ENCODE results near the gene CXCL14.

CXCL14 gene

DNA sequence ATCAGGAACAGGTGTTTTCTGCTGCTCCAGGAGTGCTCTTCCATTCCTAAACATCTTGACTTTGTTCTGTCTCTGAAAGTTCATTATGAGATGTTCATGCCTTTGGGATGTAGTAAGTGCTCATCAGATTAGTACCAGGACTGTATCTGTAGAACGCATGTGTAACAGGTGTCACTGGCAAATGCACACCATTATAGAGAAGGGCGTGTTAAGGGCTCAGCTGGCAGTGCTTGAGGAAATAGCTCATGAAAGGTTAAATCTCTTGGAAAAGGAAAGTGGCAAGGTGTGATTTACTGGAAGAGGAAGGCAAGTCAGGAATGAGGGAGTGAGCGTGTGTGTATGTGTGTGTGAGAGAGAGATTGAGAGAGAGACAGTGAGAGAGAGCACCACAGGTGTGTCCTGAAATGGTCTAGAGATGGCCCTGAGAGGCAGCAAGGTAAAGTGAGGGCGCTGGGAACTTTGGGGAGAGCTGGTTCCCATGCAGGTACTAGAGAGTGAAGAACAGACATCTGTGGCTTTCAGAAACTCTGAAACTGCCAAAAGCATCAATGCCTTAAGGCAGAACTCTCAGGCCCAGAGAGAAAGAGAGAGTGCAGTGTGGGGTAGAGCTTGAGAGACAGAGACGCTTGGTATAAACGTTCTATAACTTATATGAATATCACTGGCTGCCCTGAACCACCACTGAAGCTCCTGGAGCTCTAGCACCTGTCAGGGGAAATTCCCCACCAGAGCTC lies 13.7 kb upstream of the CXCL14 start:
- TF ChIP-seq, protein P1, sequence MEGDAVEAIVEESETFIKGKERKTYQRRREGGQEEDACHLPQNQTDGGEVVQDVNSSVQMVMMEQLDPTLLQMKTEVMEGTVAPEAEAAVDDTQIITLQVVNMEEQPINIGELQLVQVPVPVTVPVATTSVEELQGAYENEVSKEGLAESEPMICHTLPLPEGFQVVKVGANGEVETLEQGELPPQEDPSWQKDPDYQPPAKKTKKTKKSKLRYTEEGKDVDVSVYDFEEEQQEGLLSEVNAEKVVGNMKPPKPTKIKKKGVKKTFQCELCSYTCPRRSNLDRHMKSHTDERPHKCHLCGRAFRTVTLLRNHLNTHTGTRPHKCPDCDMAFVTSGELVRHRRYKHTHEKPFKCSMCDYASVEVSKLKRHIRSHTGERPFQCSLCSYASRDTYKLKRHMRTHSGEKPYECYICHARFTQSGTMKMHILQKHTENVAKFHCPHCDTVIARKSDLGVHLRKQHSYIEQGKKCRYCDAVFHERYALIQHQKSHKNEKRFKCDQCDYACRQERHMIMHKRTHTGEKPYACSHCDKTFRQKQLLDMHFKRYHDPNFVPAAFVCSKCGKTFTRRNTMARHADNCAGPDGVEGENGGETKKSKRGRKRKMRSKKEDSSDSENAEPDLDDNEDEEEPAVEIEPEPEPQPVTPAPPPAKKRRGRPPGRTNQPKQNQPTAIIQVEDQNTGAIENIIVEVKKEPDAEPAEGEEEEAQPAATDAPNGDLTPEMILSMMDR (conservative IDR thresholded peaks at IDR 0.05; ENCODE audit: low read depth, low read length), result no peak
- H3K4me3 ChIP-seq (ENCODE audit: low read depth, low read length), result no peak overlapping the region
- no peak for DNase-seq (ENCODE audit: low read depth)

DNA sequence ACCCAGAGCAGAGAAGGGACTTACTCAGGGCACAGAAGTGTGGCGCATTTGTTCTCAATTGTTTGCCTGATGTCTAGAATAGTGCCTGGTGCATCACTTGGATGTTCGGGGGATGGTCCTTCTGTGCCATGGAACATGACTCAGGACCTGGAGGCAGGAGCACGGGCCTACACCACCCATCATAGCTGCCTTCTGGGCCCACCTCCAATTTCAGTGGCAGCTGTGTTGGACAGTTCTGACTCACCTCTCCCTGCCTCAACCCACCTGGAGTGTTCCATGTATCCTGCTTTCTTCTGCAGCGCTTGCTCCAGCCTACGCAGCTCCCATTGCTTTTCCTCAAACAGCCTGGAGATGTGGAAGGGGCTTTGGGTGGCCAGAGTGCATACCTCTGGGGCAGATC lies 12.5 kb upstream of the CXCL14 start:
- no peak for DNase-seq (ENCODE audit: low read depth)
- TF ChIP-seq, protein P1 (conservative IDR thresholded peaks at IDR 0.05; ENCODE audit: low read depth, low read length), result no peak
- H3K4me3 ChIP-seq (ENCODE audit: low read depth, low read length), result no peak overlapping the region

DNA sequence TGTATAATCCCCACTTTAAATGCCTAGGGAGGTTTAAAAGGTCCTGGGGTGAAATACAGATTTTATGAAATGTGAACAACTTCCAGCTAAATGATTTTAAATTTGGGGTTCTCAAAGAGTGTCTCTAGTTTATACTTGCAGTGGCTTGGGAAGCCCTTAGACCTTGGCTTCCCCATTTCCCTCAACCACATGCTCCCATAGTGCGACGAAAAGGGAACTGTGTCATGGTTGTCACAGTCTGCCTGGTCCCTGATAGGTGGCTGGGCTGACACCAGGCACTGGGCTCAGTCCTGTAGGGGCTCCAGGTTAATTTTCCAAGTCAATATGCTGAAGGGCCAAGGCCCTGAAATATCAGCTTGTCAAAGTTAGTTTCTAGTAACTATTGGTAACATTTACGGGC lies 10.4 kb upstream of the CXCL14 start:
- TF ChIP-seq, protein P1 (conservative IDR thresholded peaks at IDR 0.05; ENCODE audit: low read depth, low read length), result no peak
- no peak for DNase-seq (ENCODE audit: low read depth)
- H3K4me3 ChIP-seq (ENCODE audit: low read depth, low read length), result no peak overlapping the region

DNA sequence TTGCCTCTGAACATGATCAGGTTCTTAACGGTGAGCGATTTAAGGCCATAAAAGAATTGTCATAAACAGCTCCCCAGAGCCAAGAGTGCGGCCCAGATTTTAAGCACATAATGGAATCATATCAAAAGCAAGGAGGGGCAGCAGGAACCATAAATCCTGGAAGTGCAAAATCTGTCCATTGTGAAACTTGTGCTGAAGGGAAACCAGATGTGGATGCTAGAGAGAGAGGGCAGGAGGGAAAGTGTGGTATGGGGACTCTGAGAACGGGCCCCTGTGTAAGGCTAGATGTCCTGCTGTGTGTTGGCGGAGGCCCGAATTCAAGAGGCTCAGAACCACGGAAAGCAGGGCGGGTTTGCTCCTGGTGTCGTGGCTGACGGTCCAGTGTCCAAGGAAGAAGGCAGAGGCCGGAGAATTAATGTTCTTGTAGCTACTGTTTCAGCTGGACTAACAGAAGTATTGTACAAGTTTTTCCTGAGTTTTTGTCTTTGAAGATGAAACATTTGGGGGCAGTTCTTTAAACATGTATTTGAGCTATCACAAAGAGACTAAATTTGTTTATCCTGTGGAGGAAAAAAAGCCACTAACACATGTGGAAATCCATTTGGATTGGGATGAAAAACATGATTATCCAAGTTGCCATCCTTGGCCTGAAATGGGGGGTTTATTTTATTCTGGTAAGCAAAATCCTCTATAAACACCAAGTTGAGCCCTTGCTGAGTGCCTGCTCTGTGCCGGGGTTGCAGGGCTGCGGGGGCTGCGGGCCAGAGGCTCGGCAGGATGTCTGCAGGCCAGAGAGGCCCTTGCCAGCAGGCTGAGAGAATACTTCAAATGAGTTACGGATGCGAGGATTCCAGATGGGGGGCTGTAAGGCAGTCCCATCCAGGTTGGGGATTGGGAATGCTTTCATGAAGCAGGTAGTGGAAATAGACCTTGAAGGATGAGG lies 9.2 kb upstream of the CXCL14 start:
- DNase-seq (ENCODE audit: low read depth), result peak; percentile 3
- no peak overlapping the region for H3K4me3 ChIP-seq (ENCODE audit: low read depth, low read length)
- TF ChIP-seq, protein P1 (conservative IDR thresholded peaks at IDR 0.05; ENCODE audit: low read depth, low read length), result no peak

DNA sequence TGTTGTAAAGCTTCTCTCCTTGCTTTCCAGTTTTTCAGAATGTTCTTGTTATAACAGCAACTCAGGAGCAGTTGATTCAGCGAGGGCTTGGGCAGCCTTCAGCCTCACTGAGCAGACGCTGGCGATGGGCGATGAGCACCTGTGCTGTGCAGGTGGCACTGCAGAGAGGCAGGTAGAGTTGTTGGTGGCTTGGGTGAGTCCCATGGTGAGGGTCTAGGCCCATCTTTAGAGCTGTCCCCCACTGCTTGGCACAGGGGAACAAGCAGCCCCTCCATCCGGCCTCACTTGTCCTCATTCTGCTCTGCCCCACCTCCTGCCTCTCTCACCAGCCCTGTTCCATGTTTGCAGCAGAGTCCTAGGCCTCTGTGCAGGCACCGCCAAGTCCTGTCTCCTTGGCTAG lies 6.1 kb upstream of the CXCL14 start:
- TF ChIP-seq, protein P1 (conservative IDR thresholded peaks at IDR 0.05; ENCODE audit: low read depth, low read length), result no peak
- DNase-seq (ENCODE audit: low read depth), result no peak

DNA sequence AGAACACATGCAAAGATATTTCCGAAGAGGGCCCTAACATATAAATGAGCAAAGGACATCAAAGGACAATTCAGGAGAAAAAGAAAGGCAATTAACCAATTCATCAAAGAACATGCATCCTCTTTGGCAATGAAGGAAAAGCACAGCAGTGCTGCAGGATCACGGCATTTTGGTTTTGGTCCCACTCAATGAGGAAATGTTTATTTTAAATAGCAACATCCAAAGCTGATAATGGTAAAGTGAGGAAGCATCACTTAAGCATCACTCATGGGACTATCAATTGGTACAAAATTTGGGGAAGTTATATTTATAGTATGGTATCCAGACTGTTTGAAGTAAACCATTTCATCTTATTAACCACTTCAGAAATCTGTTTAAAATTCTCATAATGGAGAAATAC lies 5.5 kb upstream of the CXCL14 start:
- DNase-seq (ENCODE audit: low read depth), result no peak
- H3K4me3 ChIP-seq (ENCODE audit: low read depth, low read length), result no peak overlapping the region
- TF ChIP-seq, protein P1 (conservative IDR thresholded peaks at IDR 0.05; ENCODE audit: low read depth, low read length), result no peak

More for the DNA sequence above, 6.1 kb upstream of the CXCL14 start:
- no peak overlapping the region for H3K4me3 ChIP-seq (ENCODE audit: low read depth, low read length)
